Stimulated activated CD4-positive, alpha-beta T cell treated with anti-CD3 and anti-CD28 coated beads, Interleukin-15, amount 100 ng/mL, for 48 hours (primary cell): Measurements from ENCODE around the gene SPPL2B.

ENCODE experiments used
- DNase-seq, 2 donors: peaks; one replicate each; pipeline ENCODE4 v3.0.0-alpha.2; 2020; ENCODE audit warnings: low read depth in 2 of 2

SPPL2B gene

DNA sequence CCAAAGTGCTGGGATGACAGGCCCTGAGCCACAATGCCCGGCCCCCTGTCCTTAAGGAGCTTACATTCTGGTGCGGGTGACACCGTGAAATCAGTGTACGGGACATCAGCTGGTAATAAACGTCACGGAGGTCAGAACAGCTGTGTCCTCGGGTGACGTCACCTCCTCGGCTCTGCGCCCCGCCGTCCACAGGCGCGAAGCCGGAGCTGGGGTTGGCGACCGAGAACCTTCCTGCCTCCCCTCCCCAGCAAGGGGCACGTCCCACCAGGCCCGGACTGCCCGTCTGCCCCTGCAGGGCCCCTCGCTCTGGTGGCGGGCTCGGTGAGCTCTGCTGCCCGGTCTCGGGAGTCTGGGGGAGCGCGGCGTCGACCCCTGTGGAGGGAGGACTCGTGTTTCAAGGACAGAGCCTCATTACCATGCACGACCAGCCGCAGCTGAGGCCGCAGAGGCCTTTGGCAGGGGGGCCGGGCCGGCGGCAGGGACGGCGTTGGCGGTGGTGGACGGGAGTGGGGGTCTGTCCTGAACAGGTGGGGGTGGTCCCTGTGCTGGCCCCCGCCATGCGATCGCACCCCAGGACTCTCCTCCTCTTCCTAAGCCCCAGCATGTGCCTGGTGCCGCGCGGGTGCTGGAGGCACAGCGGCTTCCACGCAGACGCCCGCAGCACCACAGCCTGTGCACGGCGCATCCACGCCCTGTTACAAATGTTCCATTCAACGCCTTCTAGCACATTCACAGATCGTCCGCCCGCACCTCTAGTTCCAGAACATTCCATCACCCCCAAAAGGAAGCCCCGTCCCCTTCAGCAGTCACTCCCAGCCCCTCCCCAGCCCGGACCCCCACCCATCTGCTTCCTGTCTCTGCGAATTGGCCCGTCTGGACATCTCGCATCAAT is 25.9 kb upstream of the SPPL2B start:
- DNase-seq: no peak

DNA sequence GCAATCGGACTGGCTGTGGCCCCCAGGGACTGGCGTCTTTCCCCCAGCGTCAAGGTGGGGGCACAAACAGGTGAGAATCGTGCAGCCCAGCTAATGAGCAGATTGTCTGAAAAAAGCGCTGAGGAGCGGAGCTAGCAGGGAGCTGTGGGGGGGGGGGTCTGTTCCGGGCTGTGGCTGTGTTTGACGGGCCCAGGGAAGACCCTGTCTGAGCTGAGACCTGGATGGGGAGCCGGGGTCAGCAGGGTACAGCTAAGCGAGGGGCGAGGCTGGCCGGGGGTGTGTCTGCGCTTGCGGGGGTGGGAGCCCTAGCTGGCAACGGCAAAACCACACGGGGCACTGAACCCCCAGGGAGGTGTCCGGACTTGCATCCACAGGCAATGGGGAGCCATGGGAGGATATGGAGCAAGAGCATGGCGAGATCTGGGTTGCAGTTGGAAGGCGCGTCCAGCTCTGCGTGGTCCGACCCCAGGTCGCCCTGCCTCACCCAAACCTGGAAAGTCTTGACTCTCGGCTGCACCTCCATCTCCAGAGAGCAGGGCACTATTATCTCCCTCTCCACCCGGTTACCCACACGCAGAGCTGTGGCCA is 25.2 kb upstream of the SPPL2B start:
- no peak for DNase-seq

DNA sequence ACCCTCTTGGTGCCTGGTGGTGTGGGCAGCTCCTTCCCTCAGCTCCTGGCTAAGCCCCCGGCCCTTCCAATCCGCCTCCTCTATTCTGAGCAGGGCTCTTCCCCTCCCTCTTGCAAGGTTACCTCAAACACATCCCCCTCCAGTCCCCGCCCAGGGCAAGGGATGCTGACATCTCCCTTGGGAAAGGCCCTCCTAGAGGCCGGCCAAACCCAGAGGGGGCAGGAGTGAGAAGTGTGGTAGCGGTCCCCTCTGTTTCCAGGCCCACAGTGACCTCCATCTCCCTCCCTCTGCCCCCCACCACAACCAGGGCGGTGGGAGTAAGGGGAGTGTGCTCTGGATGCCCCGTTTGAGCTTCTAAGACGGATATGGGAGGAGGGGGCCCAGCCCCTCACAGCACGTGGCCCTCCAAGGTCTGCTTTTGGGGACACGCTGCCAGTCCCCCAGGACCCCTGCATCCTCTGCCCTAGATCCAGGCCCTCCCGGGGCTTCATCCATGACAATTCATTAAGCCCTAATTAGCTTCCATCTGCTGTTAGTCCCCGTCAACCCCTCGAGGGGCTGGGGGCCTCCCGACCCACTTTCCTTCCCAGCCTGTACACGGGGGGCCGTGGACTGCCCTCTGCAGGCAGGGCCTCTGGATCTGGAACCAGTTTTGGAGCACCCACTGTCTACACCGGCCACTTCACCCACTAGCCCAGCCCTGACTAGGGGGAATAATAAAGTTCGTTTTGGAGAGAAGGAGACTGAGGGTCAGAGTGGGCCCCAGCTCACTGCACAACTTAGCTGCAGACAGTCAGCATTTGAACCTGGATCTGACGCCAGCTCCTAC is 22.8 kb upstream of the SPPL2B start:
- no peak for DNase-seq

DNA sequence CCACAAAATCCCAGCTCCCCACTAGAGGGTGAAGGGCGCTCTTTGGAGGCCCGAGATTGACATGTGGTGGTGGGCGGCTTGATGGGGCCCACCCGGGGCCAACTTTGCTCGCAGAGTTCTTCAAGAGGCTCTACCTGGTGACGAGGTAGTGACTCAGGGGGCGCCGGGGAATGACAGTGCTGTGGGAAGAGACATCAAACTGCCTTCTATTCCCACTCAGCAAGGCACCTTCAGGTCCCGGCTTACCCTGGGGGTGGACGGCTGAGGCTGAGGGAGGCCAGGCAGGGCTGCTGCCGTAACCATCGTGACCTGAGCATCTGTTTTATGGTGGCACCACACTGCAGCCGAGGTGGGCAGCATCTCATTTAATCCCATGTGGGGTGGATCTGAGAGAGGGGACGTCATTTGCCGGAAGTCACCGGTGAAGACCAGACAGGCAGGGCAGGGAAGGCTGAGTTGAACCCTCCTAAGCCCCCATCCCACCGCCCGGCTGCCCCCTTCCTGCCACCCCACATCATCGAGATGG is 22.1 kb upstream of the SPPL2B start:
- DNase-seq: no peak

DNA sequence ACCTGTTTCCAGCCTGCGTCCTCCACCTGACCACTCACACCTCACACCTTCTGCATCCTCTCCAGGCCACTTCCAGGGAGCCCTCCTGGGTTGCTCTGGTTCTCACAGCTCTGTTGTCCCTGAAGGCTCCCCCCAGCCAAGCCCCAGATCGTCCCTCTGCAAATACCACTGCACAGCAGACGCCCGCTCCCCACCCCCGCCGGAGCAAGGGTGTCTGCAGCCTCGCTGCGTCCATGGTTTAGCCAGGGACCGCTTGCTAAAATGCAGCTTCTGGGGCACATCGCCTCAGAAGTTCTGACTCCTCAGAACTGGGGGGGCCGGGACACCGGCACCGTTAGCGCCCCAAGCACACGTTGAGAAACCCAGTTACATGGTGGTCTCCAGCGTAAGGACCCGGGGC is 21.5 kb upstream of the SPPL2B start:
- DNase-seq: no peak

DNA sequence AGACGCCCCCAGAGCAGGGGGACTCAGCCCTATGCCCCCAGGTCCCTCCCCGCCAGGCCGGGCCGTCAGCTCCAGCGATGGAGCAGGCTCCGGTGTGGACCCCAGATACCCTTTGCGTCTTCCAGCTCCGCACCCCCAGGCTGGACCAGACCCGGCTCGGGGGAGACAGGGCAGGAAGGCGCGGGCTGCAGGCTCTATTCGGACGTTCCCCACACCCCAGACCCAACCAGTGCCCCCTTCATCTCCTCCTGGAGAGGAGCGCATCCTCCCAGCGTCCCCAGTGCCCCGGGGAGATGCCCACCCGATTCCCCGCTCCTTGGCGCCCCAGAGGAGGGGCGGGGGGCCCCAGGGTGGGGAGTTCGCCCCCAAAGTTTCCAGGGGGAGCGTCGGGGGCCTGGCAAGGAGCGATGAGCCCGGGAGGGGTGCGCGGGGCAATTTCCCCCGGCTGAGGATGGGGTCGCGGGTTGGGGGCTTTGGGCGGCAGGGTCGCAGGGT is 20.9 kb upstream of the SPPL2B start:
- DNase-seq: no peak

DNA sequence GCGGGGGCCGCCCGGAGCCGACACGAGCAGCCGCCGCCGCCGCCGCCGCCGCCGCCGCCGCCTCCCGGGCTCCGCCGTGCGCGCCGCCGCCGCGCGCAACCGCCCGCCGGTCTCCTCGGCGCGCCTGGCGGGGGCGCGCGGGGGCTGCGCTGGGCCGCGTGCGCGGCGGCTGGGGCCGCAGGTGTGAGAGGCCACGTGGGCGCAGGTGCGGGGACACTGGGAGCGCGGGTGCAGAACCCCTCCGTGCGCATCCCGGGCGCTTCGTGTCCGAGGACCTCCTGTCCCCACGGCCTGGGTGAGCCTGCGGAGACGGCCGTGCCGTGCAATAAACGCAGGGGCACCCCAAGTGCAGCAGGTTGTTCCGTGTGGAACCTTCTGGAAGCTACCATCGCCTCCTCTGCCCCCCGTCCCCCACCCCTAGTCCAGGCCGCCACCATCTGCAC is 20.3 kb upstream of the SPPL2B start, which contains the start of gene LINGO3:
Gene LINGO3 (minus strand): TSS at position 41 of the 443 bp plus-strand sequence. CDS start 16,378 bp downstream, outside the sequence.
- no peak for DNase-seq

DNA sequence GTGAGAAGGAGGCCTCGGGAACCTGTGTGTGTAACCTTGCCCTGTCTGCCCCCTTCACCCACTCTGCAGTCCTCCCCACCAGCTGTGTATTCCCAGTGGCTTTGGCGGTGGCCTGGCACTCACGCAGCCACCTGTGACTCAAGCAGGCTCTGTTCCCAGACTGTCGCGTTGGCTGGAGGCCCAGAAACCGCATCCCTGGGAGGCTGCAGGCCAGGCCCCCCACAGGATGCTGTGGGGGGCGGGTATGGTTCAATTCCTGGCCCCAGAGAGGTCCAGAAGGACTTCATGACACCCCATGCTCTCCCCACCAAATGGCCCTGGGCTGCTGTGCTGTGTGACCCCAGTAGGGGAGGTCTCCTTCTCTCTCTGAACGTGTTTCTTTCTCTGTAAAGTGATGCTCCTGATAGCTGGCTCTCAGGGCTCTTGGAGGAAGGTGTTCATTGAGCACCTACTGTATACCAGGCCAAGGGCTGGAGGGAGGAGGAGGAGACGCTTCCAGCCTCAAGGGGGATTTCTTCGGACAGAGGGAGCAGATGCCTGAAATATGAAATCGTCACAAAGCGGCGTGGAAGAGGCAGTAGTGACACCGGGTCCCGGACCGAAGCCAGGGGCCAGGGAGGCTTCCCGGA is 18.6 kb upstream of the SPPL2B start:
- DNase-seq: no peak

DNA sequence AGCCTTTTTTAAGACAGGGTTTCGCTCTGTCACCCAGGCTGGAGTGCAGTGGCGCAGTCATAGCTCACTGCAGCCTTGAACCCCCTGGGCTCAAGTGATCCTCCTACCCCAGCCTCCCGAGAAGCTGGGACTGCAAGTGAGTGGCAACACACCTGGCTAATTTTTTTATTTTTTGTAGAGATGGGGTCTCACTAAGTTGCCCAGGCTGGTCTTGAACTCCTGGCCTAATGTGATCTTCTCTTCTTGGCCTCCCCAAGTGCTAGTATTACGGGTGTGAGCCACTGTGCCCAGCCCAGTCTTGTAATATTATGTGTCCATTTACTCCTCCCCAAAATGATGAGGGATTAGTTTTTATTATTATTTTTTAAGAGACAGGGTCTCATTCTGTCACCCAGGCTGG is 17.4 kb upstream of the SPPL2B start:
- DNase-seq: no peak

DNA sequence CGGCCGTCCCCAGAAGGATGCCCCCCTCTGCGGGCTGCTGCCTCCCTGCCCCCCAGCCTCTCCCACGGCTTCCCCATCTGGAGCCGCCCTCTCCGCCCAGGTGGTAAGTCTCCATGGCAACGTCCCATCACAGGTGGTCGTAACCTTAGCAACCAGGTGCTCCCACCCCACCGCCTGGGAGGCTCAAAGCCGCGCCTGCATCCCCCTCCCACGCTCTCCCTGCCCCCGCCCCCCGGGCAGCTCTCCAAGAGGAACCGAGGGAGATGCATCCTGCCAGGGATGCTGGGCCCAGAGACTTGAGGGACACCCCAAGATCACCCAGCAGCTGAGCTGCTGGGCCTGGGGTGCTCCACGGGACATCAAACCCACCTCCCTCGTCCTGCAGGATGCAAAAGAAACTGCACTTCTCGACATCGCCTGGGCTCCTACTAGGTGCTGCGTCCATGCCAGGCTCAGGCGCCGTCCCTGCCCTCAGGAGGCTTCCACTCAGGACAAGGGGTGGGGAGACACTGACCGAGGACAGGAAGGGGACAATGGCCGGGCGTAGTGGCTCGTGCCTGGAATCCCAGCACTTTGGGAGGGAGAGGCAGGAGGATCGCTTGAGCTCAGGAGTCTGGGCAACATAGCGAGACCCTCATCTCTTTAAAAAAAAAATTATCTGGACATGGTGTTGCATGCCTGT is 15.5 kb upstream of the SPPL2B start:
- no peak for DNase-seq

DNA sequence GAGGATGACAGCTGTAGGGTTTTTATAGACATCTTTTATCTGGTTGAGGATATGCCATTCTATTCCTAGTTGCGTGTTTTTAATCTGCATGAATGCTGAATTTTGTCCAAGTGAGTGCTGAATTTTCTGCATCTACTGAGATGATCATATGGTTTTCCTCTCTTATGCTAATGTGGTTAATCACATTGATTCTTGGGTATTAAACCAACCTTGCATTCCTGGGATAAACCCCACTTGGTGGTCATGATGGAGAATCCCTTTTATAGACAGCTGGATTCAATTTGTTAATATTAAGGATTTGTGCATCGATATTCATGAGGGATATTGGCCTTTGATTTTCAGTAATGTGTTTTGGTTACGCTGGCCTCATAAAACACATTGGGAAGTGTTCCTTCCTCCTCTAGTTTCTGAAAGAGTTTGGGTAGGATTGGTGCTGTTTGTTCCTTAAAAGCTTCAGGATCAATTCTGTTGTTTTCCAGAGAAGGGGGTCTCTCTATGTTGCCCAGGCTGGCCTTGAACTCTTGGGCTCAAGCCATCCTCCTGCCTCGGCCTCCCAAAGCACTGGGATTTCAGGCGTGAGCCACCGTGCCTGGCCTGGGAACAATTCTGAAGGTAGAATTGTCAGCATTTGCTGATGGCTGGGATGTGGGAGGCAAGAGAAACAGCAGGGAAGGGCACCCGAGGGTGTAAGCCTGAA is 13.2 kb upstream of the SPPL2B start:
- no peak for DNase-seq

DNA sequence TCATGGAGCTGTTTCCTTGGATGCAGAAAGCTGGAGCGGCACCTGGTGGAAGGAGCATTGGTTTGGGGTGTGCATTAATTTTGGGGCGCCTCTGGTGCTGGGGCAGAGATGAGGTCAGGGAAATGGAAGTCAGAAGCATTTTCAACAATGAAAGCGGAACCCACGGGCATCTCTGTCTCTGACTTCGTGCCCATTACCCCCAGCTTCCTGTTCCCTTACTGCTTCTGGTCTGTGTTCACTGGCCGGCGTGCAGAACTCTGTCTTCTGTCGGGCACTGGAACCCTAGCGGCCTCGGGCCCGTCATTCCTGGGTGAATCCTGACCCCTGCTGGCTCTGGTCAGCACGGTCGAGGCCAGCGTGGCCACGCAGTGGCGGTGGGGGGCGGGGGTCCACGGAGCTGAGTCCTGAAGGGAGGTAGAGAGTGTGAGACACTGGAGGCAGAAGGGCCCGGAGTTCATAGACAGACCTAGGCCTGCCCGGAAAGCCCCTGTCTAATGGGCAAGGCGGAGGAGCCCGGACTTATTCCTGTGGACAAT is 12.6 kb upstream of the SPPL2B start:
- no peak for DNase-seq

DNA sequence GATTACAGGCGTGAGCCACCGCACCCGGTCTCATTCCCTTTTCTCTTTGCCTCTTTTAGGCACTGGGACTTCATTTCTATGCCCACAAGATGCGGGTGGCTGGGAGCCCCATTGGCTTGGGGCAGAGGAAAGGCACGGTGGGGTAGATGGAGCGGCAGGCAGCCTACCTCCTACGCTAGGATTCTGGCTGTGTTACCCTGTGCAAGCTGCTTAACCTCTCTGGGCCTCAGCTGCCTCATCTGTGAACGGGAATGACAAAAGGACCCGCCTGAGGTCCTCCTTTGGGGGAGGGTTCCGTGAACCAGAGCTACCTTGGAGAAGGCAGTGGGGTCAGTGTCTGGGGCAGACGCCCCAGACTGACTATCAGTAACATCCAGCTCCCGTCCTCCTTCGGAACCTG is 11.2 kb upstream of the SPPL2B start:
- no peak for DNase-seq

DNA sequence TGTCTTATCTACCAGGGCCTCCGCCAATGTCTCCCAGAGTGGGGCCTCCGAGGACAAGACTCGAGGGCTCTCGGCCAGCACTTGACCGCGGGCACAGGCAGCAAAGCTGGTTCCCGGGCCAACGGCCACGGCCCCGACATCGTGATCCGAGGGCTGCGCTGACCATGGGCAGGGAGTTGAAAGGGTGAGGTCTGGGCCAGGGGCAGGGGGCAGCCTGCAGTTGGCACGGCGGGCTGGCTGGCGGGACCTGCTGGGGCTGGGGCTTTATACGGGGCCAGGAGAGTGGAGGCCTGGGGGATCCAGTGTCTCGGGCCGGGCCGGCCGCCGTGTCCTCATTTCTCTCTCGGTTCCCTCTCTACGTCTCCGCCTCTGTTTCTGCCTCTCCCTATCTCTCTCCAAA is 10.7 kb upstream of the SPPL2B start:
- DNase-seq: no peak

DNA sequence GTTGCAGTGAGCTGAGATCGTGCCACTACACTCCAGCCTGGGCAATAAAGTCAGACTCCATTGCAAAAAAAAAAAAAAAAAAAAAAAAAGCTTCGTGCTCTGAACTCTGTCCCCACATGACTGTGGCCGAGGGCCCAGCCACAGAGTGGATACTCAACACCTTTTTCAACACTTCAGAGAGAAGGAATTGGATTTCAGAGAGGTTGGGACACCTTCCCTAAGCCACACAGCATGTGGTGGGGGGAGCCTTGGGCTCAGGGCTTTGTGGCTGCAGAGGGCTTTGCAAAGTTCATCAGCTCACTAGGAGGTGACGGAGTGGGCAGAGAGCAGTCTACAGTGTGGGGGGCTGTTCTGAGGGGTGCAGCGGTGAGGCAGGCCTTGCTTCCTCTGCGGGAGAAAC is 9.6 kb upstream of the SPPL2B start:
- DNase-seq: no peak

DNA sequence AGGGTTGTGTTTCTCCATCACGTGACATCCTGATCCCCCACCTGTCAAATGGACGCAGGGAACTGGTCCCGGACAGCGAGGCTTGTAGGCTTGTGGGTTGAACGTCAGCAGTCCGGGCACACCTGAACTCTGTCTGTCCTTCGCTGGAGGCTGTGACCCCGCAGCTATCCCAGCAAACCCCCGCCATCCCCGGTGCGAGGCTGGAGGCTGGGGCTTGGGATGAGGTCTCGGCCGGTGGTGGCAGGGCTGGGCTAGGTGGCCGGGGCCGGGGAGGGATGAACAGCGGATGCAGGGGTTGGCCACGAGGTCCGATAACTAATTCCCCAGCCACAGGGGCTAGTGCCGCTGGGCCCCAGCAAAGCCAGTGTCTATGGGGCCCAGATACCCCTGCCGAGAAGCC is 8.9 kb upstream of the SPPL2B start:
- DNase-seq: no peak

DNA sequence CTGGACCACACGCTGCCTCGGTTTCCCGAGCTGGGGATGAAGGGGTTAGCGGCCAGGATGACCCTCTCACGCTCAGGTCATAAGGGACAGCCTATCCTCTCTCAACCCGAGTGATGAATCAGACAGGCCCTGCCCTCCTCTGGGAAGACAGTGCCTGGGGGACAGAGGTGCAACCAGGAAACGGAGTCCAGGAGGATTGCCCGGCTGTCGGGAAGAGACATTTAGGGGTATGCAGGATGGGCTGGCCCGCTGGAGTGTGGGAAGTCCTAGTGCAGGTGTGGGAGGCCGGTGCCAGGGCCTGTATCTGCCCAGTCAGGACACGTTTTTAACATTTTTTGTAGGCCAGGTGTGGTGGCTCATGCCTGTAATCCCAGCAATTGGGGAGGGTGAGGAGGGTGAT is 8.4 kb upstream of the SPPL2B start:
- DNase-seq: no peak

DNA sequence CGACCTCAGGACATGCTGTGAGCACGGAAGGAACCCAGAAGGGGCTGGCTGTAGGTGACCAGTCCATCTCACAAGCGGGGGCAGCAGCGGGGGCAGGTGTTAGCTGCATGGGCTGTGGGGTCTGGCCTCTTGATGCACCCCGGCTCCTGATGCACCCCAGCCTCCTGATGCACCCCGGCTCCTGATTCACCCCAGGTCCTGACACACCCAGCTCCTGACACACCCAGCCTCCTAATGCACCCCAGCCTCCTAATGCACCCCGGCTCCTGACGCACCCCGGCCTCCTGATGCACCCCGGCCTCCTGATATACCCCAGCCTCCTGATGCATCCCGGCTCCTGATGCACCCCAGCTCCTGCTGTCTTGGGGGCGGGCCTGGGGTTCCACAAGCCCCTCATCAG is 7.5 kb upstream of the SPPL2B start:
- DNase-seq: no peak

DNA sequence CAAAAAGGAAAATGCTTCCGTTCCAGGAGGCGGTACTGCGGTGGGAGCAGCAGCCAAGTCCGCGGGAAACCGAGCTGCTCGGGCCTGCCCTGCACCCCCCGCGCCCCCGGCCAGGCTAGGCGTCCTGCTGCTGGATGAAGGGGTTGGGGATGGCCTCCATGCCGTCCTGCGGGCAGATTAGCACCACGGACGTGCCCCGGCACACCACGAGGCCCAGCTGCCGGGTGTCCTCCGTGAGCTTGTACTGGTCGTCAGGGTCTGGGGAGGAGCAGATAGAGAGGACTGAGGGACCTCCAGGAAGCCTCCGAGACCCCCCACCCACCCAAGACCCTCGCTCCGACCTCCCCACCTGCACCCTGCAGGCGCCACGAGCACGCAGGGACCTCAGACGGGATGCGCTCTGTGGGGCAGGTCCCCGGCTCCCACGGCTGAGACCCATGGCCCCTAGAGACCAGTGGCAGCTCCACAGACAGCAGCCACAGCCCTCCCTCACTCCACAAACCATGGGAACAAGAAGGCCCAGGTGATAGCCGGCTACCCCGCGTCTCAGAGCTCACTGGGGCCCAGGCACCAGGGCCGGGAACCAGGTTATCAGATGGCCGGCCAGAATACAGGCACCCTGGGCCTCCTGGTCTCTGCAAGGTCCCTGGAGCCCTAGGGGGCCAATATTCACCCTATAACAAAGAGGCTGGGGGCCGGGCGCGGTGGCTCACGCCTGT is 6.8 kb upstream of the SPPL2B start:
- DNase-seq: no peak
